K562 (cell line): ENCODE results near the gene HES5. TPM values are rescaled to one million over a fixed set of nuclear protein-coding genes. Genes with fewer than 3 reads are reported as not detected.

Experiments used
- COPS2 ChIP-seq: fragments of 450-650 bp; conservative IDR thresholded peaks from 2 replicates; pipeline ENCODE4 v1.6.1; 2016; ENCODE audit warnings: mild to moderate bottlenecking, moderate library complexity
- DIDO1 ChIP-seq: fragments of 450-650 bp; IDR thresholded peaks from 2 replicates; pipeline ENCODE4 v1.6.1; 2016; ENCODE audit warnings: low read depth, missing biosample characterization, missing genetic modification characterization
- FOXM1 ChIP-seq, 2 experiments: fragments of 450-650 bp in 1 of 2; sonication (generic) in 1 of 2; formaldehyde crosslinking in 1 of 2; IDR thresholded peaks; 2 replicates each; pipeline versions ENCODE4 v1.6.1 to v1.9.0; 2017 to 2022; ENCODE audit warnings: low read depth in 2 of 2, mild to moderate bottlenecking in 2 of 2, missing genetic modification reagents in 1 of 2, moderate library complexity in 1 of 2
- GATAD2A ChIP-seq: fragments of 450-650 bp; IDR thresholded peaks from 2 replicates; pipeline ENCODE4 v1.6.1; 2017
- GTF2E2 ChIP-seq: fragments of 200-800 bp; sonication (Bioruptor generic); IDR thresholded peaks from 2 replicates; pipeline ENCODE4 v1.6.1; 2016; ENCODE audit warnings: missing genetic modification characterization, missing compliant biosample characterization
- HNRNPUL1 ChIP-seq: fragments of 200-400 bp; formaldehyde crosslinking; IDR thresholded peaks from 2 replicates; pipeline ENCODE4 v1.6.1; 2017; ENCODE audit warnings: low read length
- ID3 ChIP-seq, 2 experiments: fragments of 250-450 bp in 1 of 2; fragments of 450-650 bp in 1 of 2; sonication (Bioruptor Pico) in 1 of 2; IDR thresholded peaks; 2 replicates each; pipeline versions ENCODE4 v1.6.1 to v1.8.0; 2016 to 2021; ENCODE audit warnings: mild to moderate bottlenecking in 2 of 2, moderate library complexity in 2 of 2, missing compliant biosample characterization in 1 of 2, missing genetic modification characterization in 1 of 2
- LCOR ChIP-seq: sonication (generic); formaldehyde crosslinking; IDR thresholded peaks from 2 replicates; pipeline ENCODE4 v1.8.0; 2022; ENCODE audit warnings: mild to moderate bottlenecking, missing genetic modification reagents
- MYBL2 ChIP-seq, 2 experiments: fragments of 450-650 bp in 1 of 2; sonication (generic) in 1 of 2; formaldehyde crosslinking in 1 of 2; IDR thresholded peaks; 2 replicates each; pipeline versions ENCODE4 v1.6.1 to v1.8.1; 2017 to 2022; ENCODE audit warnings: borderline replicate concordance in 1 of 2, inconsistent platforms in 1 of 2, low read depth in 1 of 2, mild to moderate bottlenecking in 1 of 2, missing genetic modification reagents in 1 of 2, moderate library complexity in 1 of 2
- NELFE ChIP-seq: IDR thresholded peaks from 2 replicates; pipeline ENCODE4 v1.6.1; 2011; ENCODE audit warnings: mild to moderate bottlenecking; ENCODE audit not compliant: insufficient read depth, insufficient read length
- NR2C2 ChIP-seq, 2 experiments: fragments of 200-800 bp in 1 of 2; sonication (Bioruptor generic) in 1 of 2; sonication (generic) in 1 of 2; formaldehyde crosslinking in 1 of 2; IDR thresholded peaks; 2 replicates each; pipeline versions ENCODE4 v1.6.1 to v1.8.0; 2016 to 2022; ENCODE audit warnings: mild to moderate bottlenecking in 1 of 2, missing compliant biosample characterization in 1 of 2, missing genetic modification characterization in 1 of 2, missing genetic modification reagents in 1 of 2
- PHF8 ChIP-seq: fragments of 200-600 bp; sonication (generic); IDR thresholded peaks from 2 replicates; pipeline ENCODE4 v1.6.1; 2012; ENCODE audit warnings: mixed run types, mild to moderate bottlenecking, inconsistent platforms, low read length, moderate library complexity, borderline replicate concordance
- PTRF ChIP-seq: fragments of 450-650 bp; IDR thresholded peaks from 2 replicates; pipeline ENCODE4 v1.6.1; 2016; ENCODE audit warnings: mild to moderate bottlenecking, missing genetic modification characterization, missing compliant biosample characterization
- RBFOX2 ChIP-seq: fragments of 200-400 bp; formaldehyde crosslinking; IDR thresholded peaks from 2 replicates; pipeline ENCODE4 v1.6.1; 2017; ENCODE audit warnings: low read depth, mild to moderate bottlenecking, low read length, moderate library complexity
- SMARCA5 ChIP-seq: fragments of 450-650 bp; IDR thresholded peaks from 2 replicates; pipeline ENCODE4 v1.6.1; 2016
- THAP12 ChIP-seq: fragments of 250-450 bp; sonication (Bioruptor Pico); IDR thresholded peaks from 2 replicates; pipeline ENCODE4 v1.9.0; 2021; ENCODE audit warnings: mild to moderate bottlenecking, inconsistent platforms
- ZBTB2 ChIP-seq: fragments of 450-650 bp; IDR thresholded peaks from 2 replicates; pipeline ENCODE4 v1.6.1; 2016; ENCODE audit warnings: antibody characterized with exemption
- ZNF140 ChIP-seq: fragments of 250-450 bp; sonication (Bioruptor Pico); IDR thresholded peaks from 2 replicates; pipeline ENCODE4 v1.8.0; 2021; ENCODE audit warnings: moderate library complexity, mild to moderate bottlenecking, inconsistent platforms
- ZNF165 ChIP-seq: fragments of 250-450 bp; sonication (Bioruptor Pico); IDR thresholded peaks from 2 replicates; pipeline ENCODE4 v1.4.0; 2020; ENCODE audit warnings: borderline replicate concordance
- ZNF3 ChIP-seq: fragments of 250-450 bp; sonication (Bioruptor Pico); IDR thresholded peaks from 2 replicates; pipeline ENCODE4 v1.5.0; 2021; ENCODE audit warnings: mild to moderate bottlenecking, moderate library complexity
- ZNF639 ChIP-seq, 2 experiments: fragments of 200-800 bp in 1 of 2; sonication (Bioruptor generic) in 1 of 2; sonication (generic) in 1 of 2; formaldehyde crosslinking in 1 of 2; IDR thresholded peaks in 1 of 2; conservative IDR thresholded peaks in 1 of 2; 2 replicates each; pipeline versions ENCODE4 v1.5.0 to v1.6.1; 2016 to 2020; ENCODE audit warnings: missing compliant biosample characterization in 1 of 2, missing genetic modification characterization in 1 of 2, missing genetic modification reagents in 1 of 2
- polyA plus RNA-seq, 8 experiments: library from polyadenylated mRNA; depleted of rRNA in 4 of 8; stranded (reverse) in 5 of 8; unstranded in 3 of 8; fragments of >200 nt; fragmentation: Nextera tagmentation in 2 of 8; fragmentation: Illumina TruSeq in 1 of 8; extraction: Ambion mirVana in 2 of 8; extraction: Trizol in 1 of 8; gene quantifications; 2 replicates each; pipeline versions ENCODE4 v1.2.1 to v1.2.3, GENCODE V29; 2011 to 2014; ENCODE audit warnings: inconsistent platforms in 1 of 8, missing spikeins in 1 of 8
- total RNA-seq, 7 experiments: library from RNA; depleted of rRNA in 6 of 7; stranded (reverse); fragments of >200 nt in 6 of 7; fragmentation: Illumina TruSeq in 2 of 7; extraction: Trizol in 2 of 7; gene quantifications; 2 replicates each; pipeline versions ENCODE4 v1.2.1 to v1.2.3, GENCODE V29; 2011 to 2021; ENCODE audit warnings: low replicate concordance in 1 of 7

The HES5 gene
- total and polyA plus RNA-seq, 9 of the 15 experiments (the other 6 are each of a cell fraction or from before 2014, with no cell fraction given), result not detected

- TF ChIP-seq ID3 (CRISPR knock-in tag; IDR thresholded peaks at IDR 0.05) (no peak), ID3 (tag; IDR thresholded peaks at IDR 0.05) (0 out of 2 replicates have a peak, but pooled peaks have one; percentile 18), NELFE (no peak), ZNF165 (CRISPR knock-in tag) (no peak), PTRF (no peak), LCOR (CRISPR knock-in tag) (no peak), MYBL2 (IDR thresholded peaks at IDR 0.05; ENCODE audit: low read depth) (no peak), MYBL2 (CRISPR knock-in tag; IDR thresholded peaks at IDR 0.05; ENCODE audit: borderline replicate concordance) (no peak), GTF2E2 (tag) (no peak), RBFOX2 (0 out of 2 replicates have a peak, but pooled peaks have one; percentile 19), ZNF140 (no peak), SMARCA5 (no peak), DIDO1 (tag) (no peak), COPS2 (no peak), ZNF3 (CRISPR knock-in tag) (no peak), THAP12 (CRISPR knock-in tag) (no peak), NR2C2 (CRISPR knock-in tag; IDR thresholded peaks at IDR 0.05) (no peak), NR2C2 (tag; IDR thresholded peaks at IDR 0.05) (peak; percentile 68), GATAD2A (no peak), ZNF639 (CRISPR knock-in tag; conservative IDR thresholded peaks at IDR 0.05 in 1 of 2, IDR thresholded peaks at IDR 0.05 in 1 of 2) (peak in 1 of 2 experiments; percentile 21; a peak in 1 of 4 replicates), HNRNPUL1 (no peak), FOXM1 (IDR thresholded peaks at IDR 0.05; ENCODE audit: low read depth) (no peak), FOXM1 (CRISPR knock-in tag; IDR thresholded peaks at IDR 0.05; ENCODE audit: low read depth) (no peak), ZBTB2 (no peak), PHF8 (no peak)
These were observed 26.8 kb upstream of the HES5 start (continued) for GRCh38 chr1:2556678-2557481.
